IPS DF 4.7 (cell line): ENCODE measurements around the gene P2RX3.

ENCODE experiments used
- DNase-seq: peaks from one replicate; pipeline ENCODE4 v3.0.0-alpha.2; 2013; ENCODE audit warnings: low spot score; ENCODE audit errors: extremely low read depth

P2RX3 gene

GRCh38 chr11:57368845-57369232 lies 30.7 kb downstream of the P2RX3 start:
- DNase-seq: no peak

GRCh38 chr11:57370251-57370650 lies 32.1 kb downstream of the P2RX3 start:
- no peak for DNase-seq

- no peak for DNase-seq
Observed at GRCh38 chr11:57370941-57371340, 32.8 kb downstream of the P2RX3 start.

GRCh38 chr11:57373146-57373545 lies 35.0 kb downstream of the P2RX3 start:
- no peak for DNase-seq

GRCh38 chr11:57374966-57375365 lies 36.8 kb downstream of the P2RX3 start:
- no peak for DNase-seq

GRCh38 chr11:57375490-57375889 lies 37.3 kb downstream of the P2RX3 start:
- no peak for DNase-seq

- no peak for DNase-seq
Observed at GRCh38 chr11:57376095-57377090, 38.2 kb downstream of the P2RX3 start.

- DNase-seq: no peak
Observed at GRCh38 chr11:57377107-57377506, 39.0 kb downstream of the P2RX3 start.

- no peak for DNase-seq
Observed at GRCh38 chr11:57378186-57378585, 40.0 kb downstream of the P2RX3 start.

- DNase-seq: peak; percentile 51
Observed at GRCh38 chr11:57379732-57380131, 41.6 kb downstream of the P2RX3 start.

- no peak for DNase-seq
Observed at GRCh38 chr11:57380975-57381374, 42.8 kb downstream of the P2RX3 start, which contains the start of gene PRG3. Gene PRG3 (minus strand): TSS chr11:57381150. CDS start chr11:57380708, 442 bp downstream.

GRCh38 chr11:57386178-57386940 lies 48.2 kb downstream of the P2RX3 start:
- no peak for DNase-seq

GRCh38 chr11:57387289-57388030 lies 49.3 kb downstream of the P2RX3 start:
- no peak for DNase-seq

- no peak for DNase-seq
Observed at GRCh38 chr11:57390535-57390934, 52.4 kb downstream of the P2RX3 start, which contains the start of gene PRG2. Gene PRG2 (minus strand): TSS chr11:57390650. CDS start chr11:57389944, 706 bp downstream.

- no peak for DNase-seq
Observed at GRCh38 chr11:57391111-57391510, 53.0 kb downstream of the P2RX3 start.

GRCh38 chr11:57391539-57391938 lies 53.4 kb downstream of the P2RX3 start:
- DNase-seq: no peak

GRCh38 chr11:57392066-57392762 lies 54.1 kb downstream of the P2RX3 start:
- no peak for DNase-seq

GRCh38 chr11:57392763-57393105 lies 54.6 kb downstream of the P2RX3 start:
- DNase-seq: no peak

- DNase-seq: no peak
Observed at GRCh38 chr11:57394203-57394965, 56.2 kb downstream of the P2RX3 start.
